GM08714 (cell line): ENCODE data around the gene GSTT4.
"Not testable (repeated sequence)": the region's sequence is repeated elsewhere in the genome, so short reads cannot be mapped to it uniquely, and the experiment has no call there.

Experiments
- H3K4me3 ChIP-seq: fragments of 200-500 bp; sonication (Bioruptor generic); 2 replicates; pipeline ENCODE4 v1.5.1; 2014; ENCODE audit warnings: mild to moderate bottlenecking, low read length, inconsistent platforms
- ZNF274 ChIP-seq: IDR thresholded peaks from 2 replicates; pipeline ENCODE4 v1.6.1; 2012; ENCODE audit warnings: mild to moderate bottlenecking, low read depth, low read length

Gene GSTT4

GRCh38 chr22:24005201-24005600 lies at the start of gene GSTT4:
TSS of gene GSTT4 (minus strand) at chr22:24005453. CDS start at chr22:24005356, 97 bp downstream.
- no peak within 1 kb of the TSS for H3K4me3 ChIP-seq
- no peak for TF ChIP-seq ZNF274

- TF ChIP-seq ZNF274: no peak
- H3K4me3 ChIP-seq: no peak overlapping the region
Measured at GRCh38 chr22:24054356-24054755, 49.1 kb upstream of the GSTT4 start.

- TF ChIP-seq ZNF274: no peak
- no peak overlapping the region for H3K4me3 ChIP-seq
Measured at GRCh38 chr22:24053481-24054226, 48.4 kb upstream of the GSTT4 start.

GRCh38 chr22:24051568-24051967 lies 46.3 kb upstream of the GSTT4 start:
- H3K4me3 ChIP-seq: no peak overlapping the region
- TF ChIP-seq ZNF274: no peak

GRCh38 chr22:24051028-24051427 lies 45.8 kb upstream of the GSTT4 start:
- no peak overlapping the region for H3K4me3 ChIP-seq
- no peak for TF ChIP-seq ZNF274

GRCh38 chr22:24049978-24050377 lies 44.7 kb upstream of the GSTT4 start:
- H3K4me3 ChIP-seq: no peak overlapping the region
- TF ChIP-seq ZNF274: no peak

GRCh38 chr22:24049211-24049610 lies 44.0 kb upstream of the GSTT4 start:
- no peak overlapping the region for H3K4me3 ChIP-seq
- TF ChIP-seq ZNF274: no peak

- no peak overlapping the region for H3K4me3 ChIP-seq
- TF ChIP-seq ZNF274: no peak
Measured at GRCh38 chr22:24046024-24046423, 40.8 kb upstream of the GSTT4 start.

GRCh38 chr22:24043958-24044357 lies 38.7 kb upstream of the GSTT4 start:
- H3K4me3 ChIP-seq: no peak overlapping the region
- no peak for TF ChIP-seq ZNF274

- H3K4me3 ChIP-seq: not testable (repeated sequence)
Measured at GRCh38 chr22:24043465-24043864, 38.2 kb upstream of the GSTT4 start.

GRCh38 chr22:24040946-24041345 lies 35.7 kb upstream of the GSTT4 start:
- H3K4me3 ChIP-seq: no peak overlapping the region

GRCh38 chr22:24039046-24039445 lies 33.8 kb upstream of the GSTT4 start:
- TF ChIP-seq ZNF274: no peak
- no peak overlapping the region for H3K4me3 ChIP-seq

More at GRCh38 chr22:24040946-24041345, 35.7 kb upstream of the GSTT4 start:
- TF ChIP-seq ZNF274: no peak

- no peak overlapping the region for H3K4me3 ChIP-seq
Measured at GRCh38 chr22:24037851-24038765, 32.9 kb upstream of the GSTT4 start.

GRCh38 chr22:24035296-24035695 lies 30.0 kb upstream of the GSTT4 start:
- no peak for TF ChIP-seq ZNF274
- H3K4me3 ChIP-seq: no peak overlapping the region

More at GRCh38 chr22:24037851-24038765, 32.9 kb upstream of the GSTT4 start:
- no peak for TF ChIP-seq ZNF274

GRCh38 chr22:24033731-24034130 lies 28.5 kb upstream of the GSTT4 start:
- TF ChIP-seq ZNF274: no peak
- no peak overlapping the region for H3K4me3 ChIP-seq
